Breast epithelium (tissue), 4 donors: ENCODE results near the gene GREM1. TPM values are rescaled to one million over a fixed set of nuclear protein-coding genes. Genes with fewer than 3 reads are reported as not detected.
A peak's percentile ranks its signal among the peaks of the same experiment; 100 is the strongest.

Experiments
- DNase-seq, 2 donors: peaks; one replicate each; pipeline ENCODE4 v3.0.0-alpha.2; 2019; ENCODE audit warnings: low spot score in 2 of 2
- H3K27ac ChIP-seq, 2 donors: fragments of 200-600 bp; sonication (generic) in 1 of 2; one replicate each; pipeline ENCODE4 v1.5.1; 2016 to 2019; ENCODE audit warnings: mild to moderate bottlenecking in 1 of 2
- H3K27me3 ChIP-seq, 2 donors: fragments of 200-600 bp; sonication (generic) in 1 of 2; one replicate each; pipeline versions ENCODE4 v1.5.1 to v1.6.0; 2017 to 2019; ENCODE audit warnings: control low read depth in 1 of 2, mild to moderate bottlenecking in 1 of 2
- H3K36me3 ChIP-seq: fragments of 200-600 bp; one replicate; pipeline ENCODE4 v1.5.1; 2019
- H3K4me1 ChIP-seq, 2 donors: fragments of 200-600 bp; sonication (generic); one replicate each; pipeline ENCODE4 v1.5.1; 2016 to 2019; ENCODE audit warnings: control low read depth in 1 of 2
- H3K4me3 ChIP-seq, 3 donors: fragments of 200-600 bp; sonication (generic); 1 replicate in 2 of 3; 2 replicates in 1 of 3; pipeline ENCODE4 v1.5.1; 2016 to 2019; ENCODE audit warnings: mild to moderate bottlenecking in 3 of 3, moderate library complexity in 2 of 3
- H3K9me3 ChIP-seq, 2 donors: fragments of 200-600 bp; sonication (generic) in 1 of 2; one replicate each; pipeline ENCODE4 v1.5.1; 2016 to 2019; ENCODE audit warnings: control low read depth in 1 of 2
- POLR2A ChIP-seq: fragments of 450-650 bp; IDR thresholded peaks from one replicate; pipeline ENCODE4 v1.6.1; 2016; ENCODE audit warnings: antibody characterized with exemption, mild to moderate bottlenecking, moderate library complexity
- POLR2AphosphoS5 ChIP-seq, 3 donors: sonication (generic); formaldehyde crosslinking; IDR thresholded peaks; one replicate each; pipeline ENCODE4 v1.6.1; 2017; ENCODE audit warnings: antibody characterized with exemption in 3 of 3
- intact Hi-C: fragments of 100-400 bp; cut with DNase I; formaldehyde crosslinking; loops from one replicate; pipeline ENCODE4 v1.15.1; 2023; ENCODE audit warnings: low total_unique reads
- total RNA-seq, 3 donors: library from RNA; depleted of rRNA; stranded (reverse); fragments of >200 nt; gene quantifications; one replicate each; pipeline ENCODE4 v1.1.0, GENCODE V29; 2016
- TF ChIP-seq, protein P1 (sequence below), 3 donors: fragments of 450-650 bp; IDR thresholded peaks; one replicate each; pipeline ENCODE4 v1.5.1; 2016 to 2017; ENCODE audit warnings: antibody characterized with exemption in 3 of 3, mild to moderate bottlenecking in 3 of 3, moderate library complexity in 3 of 3

GREM1 gene
- total RNA-seq, 3 donors from 2014 or later: 1.4 to 21.3 (median 2.5) TPM

DNA sequence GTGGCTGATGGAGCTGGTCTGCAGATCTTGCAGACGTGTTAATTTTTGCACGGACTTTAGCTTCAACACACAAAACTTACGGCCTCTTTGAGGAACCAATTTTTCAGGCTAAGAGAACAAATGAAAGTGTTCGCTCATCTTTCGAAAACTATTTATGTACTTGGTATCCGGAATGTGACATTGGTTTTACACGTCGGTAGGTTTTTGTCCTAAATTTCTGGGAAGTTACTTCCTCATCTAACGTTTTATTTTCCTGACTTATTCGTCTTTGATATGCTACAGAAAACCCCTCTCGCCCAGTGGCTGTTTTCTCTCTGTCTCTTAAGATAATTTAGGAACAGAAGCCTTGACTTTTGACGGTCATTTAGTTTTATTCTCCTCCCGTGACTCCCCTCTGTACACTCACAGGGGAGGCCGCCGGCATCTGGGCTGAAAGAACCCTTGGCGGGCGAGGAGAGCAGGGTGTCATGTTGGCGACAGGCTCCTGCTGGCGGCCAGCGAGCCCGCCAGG, 834 bp upstream of the GREM1 start:
- no peak for TF ChIP-seq POLR2A
- Histone ChIP-seq H3K36me3 (no peaks in the 10 kb centered on the region), H3K4me3 (peak overlapping the region; percentile 30 to 71 (median 49)), H3K27me3 (peaks cover 3 to 45% of the 10 kb centered on the region in 2 donors), H3K27ac (no peak overlapping the region), H3K4me1 (peaks cover 0 to 9% of the 10 kb centered on the region in 2 donors), H3K9me3 (no peaks in the 10 kb centered on the region)
- intact Hi-C loops: no loop called here
- DNase-seq: no peak

DNA sequence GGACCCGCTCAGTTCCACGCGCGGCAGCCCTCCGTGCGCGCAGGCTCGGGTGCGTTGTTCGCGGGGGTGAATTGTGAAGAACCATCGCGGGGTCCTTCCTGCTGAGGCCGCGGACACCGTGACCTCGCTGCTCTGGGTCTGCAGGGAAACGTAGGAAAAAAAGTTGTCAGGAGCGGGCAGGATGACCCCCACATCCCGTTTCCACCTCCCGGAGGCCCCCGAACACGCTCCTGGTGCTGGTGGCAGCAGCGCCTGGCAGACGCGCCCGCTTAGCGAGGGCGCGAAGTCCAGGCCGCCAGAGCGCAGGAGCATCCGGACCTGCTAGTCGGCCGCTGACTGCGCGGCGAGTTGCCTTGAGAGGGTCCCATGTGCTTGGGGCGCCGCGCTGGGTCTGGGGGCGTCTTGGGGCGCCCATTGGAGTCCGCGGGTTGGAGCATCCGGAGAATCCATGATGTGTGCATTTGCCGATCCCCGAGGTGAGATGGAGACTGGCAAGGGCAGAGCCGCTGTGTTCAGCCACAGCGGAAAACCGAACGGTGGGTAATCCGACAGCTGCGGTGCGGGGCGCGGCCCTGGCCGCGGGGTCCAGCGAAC, 520 bp downstream of the GREM1 start:
- no peaks in the 10 kb centered on the region for H3K9me3 ChIP-seq
- peak overlapping the region in 1 of 2 donors; percentile 61 for H3K27ac ChIP-seq
- peaks cover 3 to 45% of the 10 kb centered on the region in 2 donors for H3K27me3 ChIP-seq
- peaks cover 0 to 9% of the 10 kb centered on the region in 2 donors for H3K4me1 ChIP-seq
- intact Hi-C loops: no loop called here
- H3K36me3 ChIP-seq: no peaks in the 10 kb centered on the region
- TF ChIP-seq, protein P1, sequence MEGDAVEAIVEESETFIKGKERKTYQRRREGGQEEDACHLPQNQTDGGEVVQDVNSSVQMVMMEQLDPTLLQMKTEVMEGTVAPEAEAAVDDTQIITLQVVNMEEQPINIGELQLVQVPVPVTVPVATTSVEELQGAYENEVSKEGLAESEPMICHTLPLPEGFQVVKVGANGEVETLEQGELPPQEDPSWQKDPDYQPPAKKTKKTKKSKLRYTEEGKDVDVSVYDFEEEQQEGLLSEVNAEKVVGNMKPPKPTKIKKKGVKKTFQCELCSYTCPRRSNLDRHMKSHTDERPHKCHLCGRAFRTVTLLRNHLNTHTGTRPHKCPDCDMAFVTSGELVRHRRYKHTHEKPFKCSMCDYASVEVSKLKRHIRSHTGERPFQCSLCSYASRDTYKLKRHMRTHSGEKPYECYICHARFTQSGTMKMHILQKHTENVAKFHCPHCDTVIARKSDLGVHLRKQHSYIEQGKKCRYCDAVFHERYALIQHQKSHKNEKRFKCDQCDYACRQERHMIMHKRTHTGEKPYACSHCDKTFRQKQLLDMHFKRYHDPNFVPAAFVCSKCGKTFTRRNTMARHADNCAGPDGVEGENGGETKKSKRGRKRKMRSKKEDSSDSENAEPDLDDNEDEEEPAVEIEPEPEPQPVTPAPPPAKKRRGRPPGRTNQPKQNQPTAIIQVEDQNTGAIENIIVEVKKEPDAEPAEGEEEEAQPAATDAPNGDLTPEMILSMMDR (IDR thresholded peaks at IDR 0.05): no peak
- TF ChIP-seq POLR2AphosphoS5 (IDR thresholded peaks at IDR 0.05) (no peak), POLR2A (no peak)
- H3K4me3 ChIP-seq: peak overlapping the region; percentile 30 to 71 (median 49)
- no peak for DNase-seq

DNA sequence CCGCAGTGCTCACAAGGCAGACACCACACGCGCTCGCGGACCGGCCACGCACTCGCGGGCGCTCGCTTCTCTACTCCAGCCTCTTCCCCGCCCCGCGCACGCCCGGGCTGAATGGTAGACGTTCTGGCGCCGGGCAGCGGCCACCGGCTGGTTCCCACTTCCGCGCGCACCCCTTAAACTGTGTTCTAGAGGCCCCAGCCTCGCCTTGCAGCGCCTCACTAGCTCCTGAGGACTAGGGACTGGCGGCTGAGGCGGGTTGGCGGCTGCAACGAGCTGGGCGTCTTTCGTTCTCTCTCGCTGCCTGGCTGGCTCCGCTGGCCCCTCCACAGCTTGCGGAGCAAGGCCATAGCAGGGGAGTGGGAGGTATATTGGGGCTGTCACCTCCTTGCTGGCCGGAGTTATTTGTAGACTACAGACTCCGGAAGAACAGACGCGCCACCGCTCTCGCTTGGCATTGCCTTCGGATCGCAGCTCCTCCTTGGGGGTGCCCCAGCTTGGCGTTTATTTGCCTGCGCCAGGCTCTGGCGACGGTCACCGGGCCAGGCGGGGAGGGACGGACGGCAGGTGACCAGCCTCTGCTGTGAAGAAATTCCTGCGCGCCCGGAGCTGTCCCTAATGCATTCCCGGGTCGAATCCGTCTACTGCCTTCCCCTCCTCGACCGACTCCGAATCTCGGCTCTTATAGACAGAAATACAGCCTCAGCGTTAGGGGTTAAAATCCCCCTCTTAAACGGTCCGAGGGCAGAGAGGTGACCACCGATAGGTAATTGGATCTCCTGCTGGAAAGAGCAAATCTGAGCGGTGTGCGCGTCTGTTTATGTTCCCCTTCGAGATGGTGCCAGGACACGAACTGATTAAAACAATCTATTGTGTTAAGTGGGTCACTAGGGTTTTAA, 1.3 kb downstream of the GREM1 start:
- Histone ChIP-seq H3K4me3 (peak overlapping the region; percentile 30 to 71 (median 49)), H3K4me1 (peaks cover 0 to 9% of the 10 kb centered on the region in 2 donors), H3K36me3 (no peaks in the 10 kb centered on the region), H3K27ac (peak overlapping the region in 1 of 2 donors; percentile 61), H3K27me3 (peaks cover 3 to 45% of the 10 kb centered on the region in 2 donors), H3K9me3 (no peaks in the 10 kb centered on the region)
- TF ChIP-seq, protein P1 (IDR thresholded peaks at IDR 0.05): no peak
- no peak for TF ChIP-seq POLR2AphosphoS5 (IDR thresholded peaks at IDR 0.05)
- TF ChIP-seq POLR2A: no peak
- no peak for DNase-seq
- intact Hi-C loops: no loop called here

DNA sequence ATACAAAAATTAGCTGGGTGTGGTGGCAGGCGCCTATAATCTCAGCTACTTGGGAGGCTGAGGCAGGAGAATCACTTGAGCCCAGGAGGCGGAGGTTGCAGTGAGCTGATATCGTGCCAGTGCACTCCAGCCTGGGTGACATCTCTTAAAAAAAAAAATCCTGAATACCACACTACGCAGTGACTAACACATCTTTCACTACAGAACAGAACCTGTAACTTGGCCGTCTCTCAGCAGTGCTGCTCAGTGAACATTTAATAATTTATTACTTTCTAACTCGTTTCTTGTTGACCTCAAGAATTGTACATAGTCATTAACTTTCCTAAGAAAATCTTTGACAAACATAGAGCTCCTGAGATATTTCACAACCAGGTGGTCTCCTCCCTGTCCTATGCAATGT, 3.8 kb downstream of the GREM1 start:
- no peaks in the 10 kb centered on the region for H3K9me3 ChIP-seq
- peaks cover 0 to 9% of the 10 kb centered on the region in 2 donors for H3K4me1 ChIP-seq
- H3K4me3 ChIP-seq: no peak overlapping the region
- no peak for TF ChIP-seq POLR2A
- no peak for TF ChIP-seq POLR2AphosphoS5 (IDR thresholded peaks at IDR 0.05)
- TF ChIP-seq, protein P1 (IDR thresholded peaks at IDR 0.05): no peak
- intact Hi-C loops: no loop called here
- no peak for DNase-seq
- no peaks in the 10 kb centered on the region for H3K36me3 ChIP-seq
- peaks cover 3 to 29% of the 10 kb centered on the region in 2 donors for H3K27me3 ChIP-seq
- no peak overlapping the region for H3K27ac ChIP-seq

DNA sequence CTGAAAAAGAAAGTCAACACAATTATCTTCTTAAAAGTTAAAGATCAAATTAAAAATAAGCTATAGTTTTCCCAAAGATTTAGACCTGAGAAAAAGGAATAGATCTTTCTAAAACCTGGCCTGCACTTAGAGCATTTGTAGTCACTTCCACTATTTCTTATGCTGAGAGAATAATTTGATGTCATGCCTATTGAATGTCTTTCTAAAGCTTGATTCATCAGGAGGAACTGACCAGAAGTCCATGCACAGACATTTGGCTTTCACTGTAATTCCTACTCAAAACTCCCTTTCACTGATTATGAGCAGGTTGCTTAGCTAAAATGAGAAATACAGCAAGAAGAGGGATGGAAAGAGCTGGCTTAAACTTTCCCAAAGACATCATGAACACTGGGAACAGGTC, 4.3 kb downstream of the GREM1 start:
- TF ChIP-seq, protein P1 (IDR thresholded peaks at IDR 0.05): no peak
- TF ChIP-seq POLR2A: no peak
- no peak for TF ChIP-seq POLR2AphosphoS5 (IDR thresholded peaks at IDR 0.05)
- intact Hi-C loops: no loop called here

More for the DNA sequence above, 4.3 kb downstream of the GREM1 start:
- peaks cover 3 to 25% of the 10 kb centered on the region in 2 donors for H3K27me3 ChIP-seq
- H3K36me3 ChIP-seq: no peaks in the 10 kb centered on the region
- H3K9me3 ChIP-seq: no peaks in the 10 kb centered on the region
- no peak overlapping the region for H3K27ac ChIP-seq
- DNase-seq: no peak
- H3K4me3 ChIP-seq: no peak overlapping the region
- H3K4me1 ChIP-seq: peaks cover 0 to 9% of the 10 kb centered on the region in 2 donors
